Renal pelvis (tissue), 4 donors: ENCODE results near the gene CLEC16A. TPM values are rescaled to one million over a fixed set of nuclear protein-coding genes. Genes with fewer than 3 reads are reported as not detected.

Experiments used
- DNase-seq: peaks from one replicate; pipeline ENCODE4 v3.0.0-alpha.2; 2013
- polyA plus RNA-seq, 3 donors: library from polyadenylated mRNA; unstranded; fragments of 120-200 nt; gene quantifications; one replicate each; pipeline ENCODE4 v1.2.1, GENCODE V29; 2013; ENCODE audit not compliant: insufficient read length in 3 of 3

The CLEC16A gene
- polyA plus RNA-seq, 3 donors = 22.5 to 26.3 (median 25.2) TPM

- no peak for DNase-seq
Measured at GRCh38 chr16:11158018-11158417, 213.7 kb downstream of the CLEC16A start.

- DNase-seq = no peak
Measured at GRCh38 chr16:11159282-11159681, 214.9 kb downstream of the CLEC16A start.

- DNase-seq = no peak
Measured at GRCh38 chr16:11160676-11161115, 216.3 kb downstream of the CLEC16A start.

GRCh38 chr16:11161439-11161838, 217.1 kb downstream of the CLEC16A start:
- no peak for DNase-seq

- DNase-seq = no peak
Measured at GRCh38 chr16:11161974-11162373, 217.6 kb downstream of the CLEC16A start.

- no peak for DNase-seq
Measured at GRCh38 chr16:11162586-11163268, 218.4 kb downstream of the CLEC16A start.

- DNase-seq = peak; percentile 89
Measured at GRCh38 chr16:11163761-11164261, 219.4 kb downstream of the CLEC16A start.

- DNase-seq = no peak
Measured at GRCh38 chr16:11164482-11165270, 220.3 kb downstream of the CLEC16A start.

- no peak for DNase-seq
Measured at GRCh38 chr16:11165349-11165748, 221.0 kb downstream of the CLEC16A start.

GRCh38 chr16:11165894-11166665, 221.7 kb downstream of the CLEC16A start:
- DNase-seq = no peak

- DNase-seq = no peak
Measured at GRCh38 chr16:11167581-11167980, 223.2 kb downstream of the CLEC16A start.

- DNase-seq = no peak
Measured at GRCh38 chr16:11168386-11169051, 224.2 kb downstream of the CLEC16A start.

- no peak for DNase-seq
Measured at GRCh38 chr16:11169641-11170040, 225.3 kb downstream of the CLEC16A start.

GRCh38 chr16:11170201-11170600, 225.8 kb downstream of the CLEC16A start:
- DNase-seq = no peak

- no peak for DNase-seq
Measured at GRCh38 chr16:11170696-11171447, 226.5 kb downstream of the CLEC16A start.

GRCh38 chr16:11171448-11171709, 227.0 kb downstream of the CLEC16A start:
- DNase-seq = no peak

GRCh38 chr16:11171757-11172299, 227.5 kb downstream of the CLEC16A start:
- no peak for DNase-seq

- no peak for DNase-seq
Measured at GRCh38 chr16:11173426-11173825, 229.1 kb downstream of the CLEC16A start.

GRCh38 chr16:11174141-11174540, 229.8 kb downstream of the CLEC16A start:
- no peak for DNase-seq

- DNase-seq = no peak
Measured at GRCh38 chr16:11175106-11175786, 230.9 kb downstream of the CLEC16A start.
